Endothelial cell of umbilical vein (primary cell): ENCODE measurements around the gene EIF2S3. TPM values are rescaled to one million over a fixed set of nuclear protein-coding genes. Genes with fewer than 3 reads are reported as not detected.

Experiments
- BruUV-seq: library from RNA; stranded (reverse); fragments of 400-500 nt; replicated peaks from 2 replicates; lab custom pipeline; 2021; lab: Mats Ljungman, UMichigan
- CTCF ChIA-PET: fragments of 300-600, 350-600 bp; sonication (Branson Sonifier 250); formaldehyde crosslinking; loops from one replicate; lab custom pipeline; 2021; ENCODE audit warnings: antibody characterized with exemption, inconsistent platforms; lab: Charles Lee
- POLR2A ChIA-PET: fragments of 300-600, 350-600 bp; sonication (Branson Sonifier 250); formaldehyde crosslinking; loops from one replicate; lab custom pipeline; 2021; ENCODE audit warnings: antibody characterized with exemption, inconsistent platforms; lab: Charles Lee
- DNase-seq: peaks from one replicate; pipeline ENCODE4 v3.0.0-alpha.2; 2011; ENCODE audit warnings: low read depth, low spot score
- FAIRE-seq: peaks from 2 replicates; lab custom pipeline; 2011; peaks lifted over from hg19 to GRCh38; lab: Jason Lieb, UNC
- H2AFZ ChIP-seq: 2 replicates; pipeline ENCODE4 v1.6.0; 2012; ENCODE audit warnings: low read depth, low read length, control low read depth, inconsistent platforms
- H3K27ac ChIP-seq: 2 replicates; pipeline ENCODE4 v1.5.1; 2011; ENCODE audit warnings: low read depth, mild to moderate bottlenecking, control low read depth, low read length, moderate library complexity; ENCODE audit not compliant: insufficient read depth
- H3K27me3 ChIP-seq, 2 experiments: 2 replicates each; pipeline versions ENCODE4 v1.6.0 to v1.6.1; 2011; ENCODE audit warnings: low read length in 2 of 2, mixed read lengths in 1 of 2; ENCODE audit not compliant: control insufficient read depth in 2 of 2, insufficient read depth in 2 of 2
- H3K36me3 ChIP-seq, 2 experiments: 2 replicates in 1 of 2; 3 replicates in 1 of 2; pipeline ENCODE4 v1.5.1; 2011; ENCODE audit warnings: low read length in 2 of 2, mild to moderate bottlenecking in 1 of 2, moderate library complexity in 1 of 2; ENCODE audit not compliant: control insufficient read depth in 2 of 2, insufficient read depth in 2 of 2; ENCODE audit errors: extremely low read depth in 1 of 2
- H3K4me1 ChIP-seq: 3 replicates; pipeline ENCODE4 v1.5.1; 2011; ENCODE audit warnings: mild to moderate bottlenecking, low read length; ENCODE audit not compliant: control insufficient read depth, insufficient read depth; ENCODE audit errors: extremely low read depth
- H3K4me2 ChIP-seq: 2 replicates; pipeline ENCODE4 v1.6.1; 2011; ENCODE audit warnings: low read length, control low read depth, mixed read lengths; ENCODE audit not compliant: insufficient read depth
- H3K4me3 ChIP-seq, 3 experiments: fragments of 200-600 bp in 1 of 3; sonication (generic), shearing (Covaris generic) in 1 of 3; replicated peaks in 1 of 3; 2 replicates each; pipeline ENCODE4 v1.5.1; 2011 to 2016; ENCODE audit warnings: control low read depth in 3 of 3, low read length in 3 of 3, mild to moderate bottlenecking in 2 of 3, inconsistent platforms in 1 of 3, low read depth in 1 of 3, moderate library complexity in 1 of 3; ENCODE audit not compliant: insufficient read depth in 1 of 3
- H3K79me2 ChIP-seq: 2 replicates; pipeline ENCODE4 v1.6.0; 2012; ENCODE audit warnings: low read length, inconsistent platforms; ENCODE audit not compliant: control insufficient read depth, insufficient read depth
- H3K9ac ChIP-seq: replicated peaks from 2 replicates; pipeline ENCODE3; 2011; ENCODE audit warnings: low read length, control low read depth; ENCODE audit not compliant: insufficient read depth; ENCODE audit errors: extremely low read depth
- H3K9me1 ChIP-seq: replicated peaks from 3 replicates; pipeline ENCODE4 v1.6.0; 2011; ENCODE audit warnings: mild to moderate bottlenecking, low read length; ENCODE audit not compliant: control insufficient read depth, insufficient read depth; ENCODE audit errors: extremely low read depth
- H3K9me3 ChIP-seq: replicated peaks from 2 replicates; pipeline ENCODE4 v1.5.1; 2012; ENCODE audit warnings: low read length, inconsistent platforms; ENCODE audit not compliant: control insufficient read depth, insufficient read depth
- H4K20me1 ChIP-seq: replicated peaks from 2 replicates; pipeline ENCODE3; 2011; ENCODE audit warnings: mild to moderate bottlenecking, low read length; ENCODE audit not compliant: control insufficient read depth, insufficient read depth; ENCODE audit errors: extremely low read depth
- CTCF ChIP-seq, 2 donors: IDR thresholded peaks; 1 replicate in 1 of 2; 2 replicates in 1 of 2; pipeline ENCODE4 v1.5.1; 2011; ENCODE audit warnings: low read length in 2 of 2, mild to moderate bottlenecking in 2 of 2, moderate library complexity in 2 of 2, control low read depth in 1 of 2, inconsistent platforms in 1 of 2, low read depth in 1 of 2; ENCODE audit not compliant: insufficient read depth in 1 of 2; ENCODE audit errors: extremely low read depth in 1 of 2
- EZH2 ChIP-seq: IDR thresholded peaks from 2 replicates; pipeline ENCODE4 v1.6.1; 2012; ENCODE audit warnings: borderline replicate concordance, low read depth, mild to moderate bottlenecking, moderate library complexity, low read length, inconsistent platforms; ENCODE audit not compliant: severe bottlenecking
- FOS ChIP-seq: IDR thresholded peaks from 2 replicates; pipeline ENCODE4 v1.6.1; 2011; ENCODE audit warnings: mild to moderate bottlenecking, low read length, moderate library complexity, borderline replicate concordance; ENCODE audit not compliant: insufficient read depth
- GATA2 ChIP-seq: IDR thresholded peaks from 2 replicates; pipeline ENCODE4 v1.7.0; 2011; ENCODE audit warnings: low read depth, mild to moderate bottlenecking, moderate library complexity, mixed read lengths, low read length; ENCODE audit not compliant: insufficient read length, insufficient read depth
- JUN ChIP-seq: IDR thresholded peaks from 2 replicates; pipeline ENCODE4 v1.6.1; 2011; ENCODE audit warnings: borderline replicate concordance, low read depth; ENCODE audit not compliant: insufficient read length, insufficient read depth
- MAX ChIP-seq: IDR thresholded peaks from 2 replicates; pipeline ENCODE4 v1.6.1; 2011; ENCODE audit not compliant: insufficient read depth, insufficient read length
- MYC ChIP-seq: IDR thresholded peaks from one replicate; pipeline ENCODE4 v1.6.1; 2011; ENCODE audit warnings: mild to moderate bottlenecking, low read depth, low read length
- POLR2A ChIP-seq: IDR thresholded peaks from 2 replicates; pipeline ENCODE4 v1.6.1; 2012; ENCODE audit warnings: low read depth, mild to moderate bottlenecking, control low read depth, low read length
- POLR2AphosphoS5 ChIP-seq: IDR thresholded peaks from 2 replicates; pipeline ENCODE4 v1.6.1; 2012; ENCODE audit warnings: low read depth, mild to moderate bottlenecking, control low read depth, low read length, moderate library complexity; ENCODE audit not compliant: insufficient read depth
- dilution Hi-C: fragments of 300-500 bp; cut with MboI; formaldehyde crosslinking; loops from one replicate; pipeline ENCODE4 v1.15.0; 2019; ENCODE audit warnings: low sequenced_read_pairs; ENCODE audit not compliant: extremely low pct_ligation_motif_present
- intact Hi-C: fragments of 100-400 bp; cut with micrococcal nuclease; formaldehyde crosslinking; loops from one replicate; pipeline ENCODE4 v1.10.0; 2022
- polyA plus RNA-seq, 4 experiments: library from polyadenylated mRNA; depleted of rRNA in 3 of 4; stranded (reverse) in 3 of 4; unstranded in 1 of 4; fragments of >200 nt; gene quantifications; 2 replicates each; pipeline versions ENCODE4 v1.2.1 to v1.2.3, GENCODE V29; 2011 to 2012; ENCODE audit warnings: missing spikeins in 1 of 4
- total RNA-seq: library from RNA; stranded (reverse); gene quantifications from 2 replicates; pipeline ENCODE4 v1.2.3, GENCODE V29; 2021

The EIF2S3 gene
- total and polyA plus RNA-seq, 2 donors (not counting 3 experiments of a cell fraction or from before 2014, with no cell fraction given), result 35.8 to 161 TPM

GRCh38 chrX:24005028-24005427, 49.7 kb upstream of the EIF2S3 start:
- no peak for DNase-seq
- no peak for TF ChIP-seq EZH2
- no peak for TF ChIP-seq MAX
- no peak for TF ChIP-seq POLR2A
- no peak for TF ChIP-seq POLR2AphosphoS5
- no peak for TF ChIP-seq CTCF (IDR thresholded peaks at IDR 0.05; ENCODE audit: extremely low read depth in 1 of 2, insufficient read depth in 1 of 2, low read depth in 1 of 2, low read length in 2 of 2)
- no peak for TF ChIP-seq FOS
- TF ChIP-seq GATA2, result no peak
- TF ChIP-seq JUN, result no peak
- no peak for TF ChIP-seq MYC
- H2AFZ ChIP-seq, result no peak overlapping the region
- intact Hi-C loops (no loop called here), dilution Hi-C loops (no loop called here)
- H3K9me1 ChIP-seq, result no peaks in the 10 kb centered on the region
- no peak overlapping the region for H3K27ac ChIP-seq
- no peak overlapping the region for H3K4me3 ChIP-seq
- H3K36me3 ChIP-seq, result no peaks in the 10 kb centered on the region
- no peaks in the 10 kb centered on the region for H3K27me3 ChIP-seq
- H3K79me2 ChIP-seq, result peaks cover 2% of the 10 kb centered on the region
- no peaks in the 10 kb centered on the region for H3K9me3 ChIP-seq
- ChIA-PET POLR2A (no interaction called here), CTCF (no interaction called here)
- no peak overlapping the region for H3K9ac ChIP-seq
- H4K20me1 ChIP-seq, result no peaks in the 10 kb centered on the region
- BruUV-seq, result no TSS peak
- H3K4me2 ChIP-seq, result no peak overlapping the region
- no peak for FAIRE-seq
- no peaks in the 10 kb centered on the region for H3K4me1 ChIP-seq
